HG02943 (cell line): ENCODE data around the gene DSC1.

Experiments
- ATAC-seq: cut with Tn5 transposase; IDR thresholded peaks from one replicate; pipeline ENCODE4 v1.9.1; 2021; ENCODE audit warnings: mild to moderate bottlenecking, low read depth, moderate library complexity; ENCODE audit not compliant: unreplicated experiment

The DSC1 gene

GRCh38 chr18:31105733-31106132, 56.9 kb downstream of the DSC1 start:
- ATAC-seq, result no peak

DNA sequence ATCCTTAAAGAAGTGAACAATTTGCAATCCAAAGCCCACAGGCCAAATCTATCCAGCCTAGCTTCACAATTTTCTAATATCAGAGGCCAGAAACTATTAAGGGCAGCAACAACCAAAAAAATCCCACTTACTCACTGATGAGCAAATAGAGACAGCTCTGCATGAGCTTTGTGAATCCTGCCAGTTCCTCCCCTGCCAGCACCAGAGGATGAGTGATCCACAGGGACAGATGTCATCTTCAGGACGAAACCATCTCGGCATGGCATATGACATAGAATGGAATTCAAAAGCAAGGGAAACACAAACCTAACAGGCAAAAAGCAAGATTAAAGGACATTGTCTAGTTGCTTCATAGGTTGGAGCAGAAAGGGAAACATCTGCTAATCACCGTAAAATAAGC, 58.2 kb downstream of the DSC1 start:
- no peak for ATAC-seq

GRCh38 chr18:31103423-31103822, 59.2 kb downstream of the DSC1 start:
- no peak for ATAC-seq

DNA sequence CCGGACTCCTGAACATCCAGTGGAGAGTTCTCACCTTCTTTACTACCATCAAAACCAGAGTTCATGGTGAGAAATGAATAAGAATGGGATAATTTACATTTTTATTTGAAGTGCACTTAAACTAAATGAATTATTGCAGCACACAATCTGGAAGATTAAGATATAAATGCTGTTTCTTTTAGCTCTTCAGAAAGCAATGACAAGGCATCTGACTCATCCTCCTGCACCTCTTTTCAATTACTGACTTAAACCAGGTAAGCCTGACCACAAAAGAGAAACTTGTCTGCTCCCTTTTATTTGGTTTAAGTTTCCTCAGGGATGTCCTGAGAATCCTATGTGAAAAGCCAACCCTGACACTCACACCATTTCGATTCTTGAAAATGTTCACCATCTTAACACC, 59.7 kb downstream of the DSC1 start:
- no peak for ATAC-seq

DNA sequence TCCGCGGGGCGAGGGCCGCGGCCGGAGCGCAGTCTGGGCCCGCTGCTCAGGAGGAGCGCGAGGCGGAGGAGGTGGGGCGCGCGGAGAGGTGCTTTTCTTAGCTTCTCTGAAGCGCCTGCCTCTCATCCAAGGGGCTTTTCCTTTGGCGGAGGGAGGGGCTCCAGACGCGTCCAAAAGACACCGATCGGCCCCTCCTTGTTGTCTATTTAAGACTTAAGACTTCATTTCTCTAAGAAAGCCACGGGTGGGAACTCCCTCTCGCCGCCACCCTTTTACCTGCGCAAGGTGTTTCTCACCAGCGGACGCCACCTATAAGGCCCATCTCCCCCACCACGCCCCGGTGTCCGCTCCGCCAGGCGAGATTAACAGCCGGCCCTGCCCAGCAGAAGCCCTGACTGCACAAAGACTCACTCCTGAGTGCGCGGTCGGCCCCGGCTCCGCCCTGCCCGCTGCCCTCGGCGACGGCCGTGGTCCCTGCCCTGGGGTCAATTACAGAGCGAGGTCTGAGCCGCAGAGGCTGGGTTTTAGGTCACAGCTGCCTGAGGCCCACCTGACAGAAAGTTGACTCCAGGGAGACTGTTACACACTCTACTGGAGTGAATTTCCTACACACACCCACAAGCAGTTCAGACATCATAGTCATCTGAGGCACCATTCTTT, 60.5 kb downstream of the DSC1 start, which contains the start of gene DSC2:
DSC2 (minus strand) TSS at position 397 of the 660 bp plus-strand sequence. CDS start 450 bp downstream, outside the sequence.
- ATAC-seq, result no peak

GRCh38 chr18:31101183-31102024, 61.3 kb downstream of the DSC1 start:
- ATAC-seq, result no peak

GRCh38 chr18:31100436-31101182, 62.0 kb downstream of the DSC1 start:
- no peak for ATAC-seq

GRCh38 chr18:31099450-31100230, 63.0 kb downstream of the DSC1 start:
- ATAC-seq, result no peak

GRCh38 chr18:31098878-31099277, 63.8 kb downstream of the DSC1 start:
- ATAC-seq, result no peak

DNA sequence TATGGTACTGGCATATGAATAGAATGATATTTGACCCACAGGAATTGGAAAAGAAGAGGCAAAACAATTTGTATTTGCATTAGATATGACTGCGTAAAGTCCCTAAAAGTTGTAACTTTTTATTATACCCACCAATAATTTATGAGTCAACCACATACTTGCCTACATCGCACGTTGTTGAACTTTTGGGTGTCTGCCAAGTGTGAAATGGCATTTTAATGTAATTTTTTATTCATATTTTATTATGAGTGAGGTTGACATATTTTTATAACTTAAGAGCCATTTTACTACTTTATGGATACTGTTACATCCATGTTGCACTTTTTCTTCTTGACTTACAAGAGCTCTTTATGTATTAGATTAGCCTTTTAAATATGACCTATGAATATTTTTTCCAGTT, 65.0 kb downstream of the DSC1 start:
- ATAC-seq, result no peak

GRCh38 chr18:31093880-31094279, 68.8 kb downstream of the DSC1 start:
- no peak for ATAC-seq

DNA sequence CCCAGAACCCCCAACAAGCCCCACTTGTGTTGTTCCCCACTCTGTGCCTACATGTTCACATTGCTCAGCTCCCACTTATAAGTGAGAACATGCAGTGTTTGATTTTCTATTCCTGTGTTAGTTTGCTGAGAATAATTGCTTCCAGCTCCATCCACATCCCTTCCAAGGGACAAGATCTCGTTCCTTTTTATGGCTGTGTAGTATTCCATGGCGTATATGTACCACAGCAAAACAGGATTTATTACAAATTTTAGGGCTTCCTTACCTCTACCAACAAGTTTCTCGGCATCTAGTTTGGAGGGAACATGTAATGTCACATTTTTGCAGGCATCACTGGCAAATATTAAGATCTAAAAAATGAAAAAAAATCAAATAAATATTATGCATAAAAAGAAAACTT, 69.4 kb downstream of the DSC1 start:
- no peak for ATAC-seq

DNA sequence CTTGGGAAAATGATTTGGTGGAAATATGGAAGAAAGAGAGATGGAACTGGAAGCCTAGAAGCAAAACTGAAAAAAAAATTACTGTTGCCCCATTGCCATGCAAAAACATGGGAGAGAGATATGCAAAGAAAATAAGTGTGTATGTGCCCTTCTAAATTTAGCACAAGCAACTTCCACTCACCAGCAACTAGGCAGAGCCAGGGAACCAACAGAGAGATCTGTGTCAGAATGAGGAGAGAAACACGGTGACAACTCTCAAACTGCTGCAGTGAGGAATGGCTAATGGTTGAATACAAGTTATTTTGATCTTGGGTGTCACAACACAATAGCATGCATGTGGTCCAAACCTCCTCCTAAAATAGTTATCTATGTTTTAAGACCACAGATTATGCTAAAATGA, 71.3 kb downstream of the DSC1 start:
- no peak for ATAC-seq

GRCh38 chr18:31088532-31088931, 74.1 kb downstream of the DSC1 start:
- no peak for ATAC-seq

GRCh38 chr18:31079973-31080372, 82.7 kb downstream of the DSC1 start:
- ATAC-seq, result no peak
